HG03196 (cell line): ENCODE data around the gene ESRRA.
A peak's percentile ranks its signal among the peaks of the same experiment; 100 is the strongest.
"Not testable (repeated sequence)": the region's sequence is repeated elsewhere in the genome, so short reads cannot be mapped to it uniquely, and the experiment has no call there.

Source experiments
- ATAC-seq: cut with Tn5 transposase; IDR thresholded peaks from one replicate; pipeline ENCODE4 v1.9.1; 2021; ENCODE audit not compliant: unreplicated experiment

Gene ESRRA

DNA sequence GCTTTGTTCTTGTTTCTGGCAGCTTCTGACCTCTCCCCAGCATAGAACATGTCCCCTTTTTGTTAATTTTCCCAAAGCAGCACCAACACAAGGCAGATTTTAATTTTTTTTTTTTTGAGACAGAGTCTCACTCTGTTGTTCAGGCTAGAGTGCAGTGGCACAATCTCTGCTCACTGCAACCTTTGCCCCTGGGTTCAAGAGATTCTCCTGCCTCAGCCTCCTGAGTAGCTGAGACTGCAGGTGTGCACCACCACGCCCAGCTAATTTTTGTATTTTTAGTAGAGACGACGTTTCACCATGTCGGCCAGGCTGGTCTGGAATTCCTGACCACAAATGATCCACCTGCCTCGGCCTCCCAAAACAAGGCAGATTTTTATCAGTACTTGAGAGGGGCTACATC lies 2.5 kb downstream of the ESRRA start:
- not testable (repeated sequence) for ATAC-seq

DNA sequence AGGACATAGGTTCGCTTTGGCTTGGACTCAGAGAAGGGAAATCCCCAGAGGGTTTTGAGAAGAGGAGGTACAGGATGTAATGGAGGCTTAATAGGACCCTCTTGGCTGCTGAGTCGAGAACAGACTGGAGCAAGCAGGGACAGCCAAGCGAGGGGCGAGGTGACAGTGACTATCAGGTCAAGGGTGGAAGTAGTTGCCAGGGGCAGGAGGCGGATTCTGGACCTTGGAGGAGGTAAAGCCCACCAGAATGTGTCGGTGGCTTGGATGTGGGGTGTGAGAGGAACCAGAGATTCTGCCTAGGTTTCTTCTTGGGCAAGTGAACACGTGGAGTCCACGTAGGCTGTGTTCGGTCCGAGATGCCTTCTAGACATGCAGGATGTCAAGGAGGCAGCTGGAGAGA lies 7.6 kb downstream of the ESRRA start:
- ATAC-seq = no peak

DNA sequence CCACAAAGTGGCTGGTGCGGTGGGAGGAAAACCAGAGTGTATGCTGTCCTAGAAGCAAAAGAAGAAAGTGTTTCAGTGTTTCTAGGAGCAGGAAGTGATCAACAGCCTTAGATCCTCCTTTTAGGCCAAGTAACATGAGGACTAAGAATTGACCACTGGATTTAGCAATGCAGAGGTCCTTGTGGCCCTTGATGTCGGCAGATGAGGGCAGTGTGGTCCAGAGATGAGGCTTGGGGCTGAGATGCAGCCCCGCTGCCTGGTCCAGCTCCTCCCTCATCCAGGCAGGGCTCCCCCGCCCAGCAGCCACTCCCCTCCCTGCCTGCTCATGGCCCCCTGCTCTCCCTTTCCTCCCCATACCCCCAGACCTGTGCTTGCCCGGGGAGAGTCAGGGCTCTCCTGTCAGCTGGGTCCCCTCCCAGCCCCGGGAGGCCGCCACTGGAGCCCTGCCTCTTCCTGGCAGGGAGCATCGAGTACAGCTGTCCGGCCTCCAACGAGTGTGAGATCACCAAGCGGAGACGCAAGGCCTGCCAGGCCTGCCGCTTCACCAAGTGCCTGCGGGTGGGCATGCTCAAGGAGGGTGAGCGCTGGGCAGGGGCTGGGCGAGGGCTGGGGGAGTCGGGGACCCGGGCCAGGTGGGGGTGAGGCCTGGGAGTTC lies 8.3 kb downstream of the ESRRA start:
- ATAC-seq = no peak

DNA sequence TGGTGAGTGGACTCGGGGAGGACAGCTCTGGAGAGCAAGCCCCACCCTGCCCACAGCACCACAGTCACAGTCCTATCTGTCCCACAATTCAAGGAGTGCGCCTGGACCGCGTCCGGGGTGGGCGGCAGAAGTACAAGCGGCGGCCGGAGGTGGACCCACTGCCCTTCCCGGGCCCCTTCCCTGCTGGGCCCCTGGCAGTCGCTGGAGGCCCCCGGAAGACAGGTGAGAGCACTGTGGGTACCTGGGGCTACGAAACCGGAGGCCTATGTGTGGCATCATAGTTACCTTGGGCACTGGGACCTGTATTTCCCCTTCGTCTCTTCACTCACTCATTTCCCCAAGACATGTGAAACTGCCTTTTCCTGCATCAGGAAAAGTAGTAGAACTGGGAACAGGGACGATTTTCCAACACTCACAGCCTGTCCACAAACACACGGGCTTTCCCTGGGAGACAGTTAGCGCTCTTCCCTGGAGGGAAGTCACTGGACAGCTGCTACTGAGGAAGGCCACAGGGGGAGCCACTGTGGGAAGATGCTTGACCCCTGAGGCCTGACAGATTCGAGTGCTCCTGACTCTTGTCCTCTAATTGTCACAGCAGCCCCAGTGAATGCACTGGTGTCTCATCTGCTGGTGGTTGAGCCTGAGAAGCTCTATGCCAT lies 9.0 kb downstream of the ESRRA start:
- ATAC-seq = no peak

DNA sequence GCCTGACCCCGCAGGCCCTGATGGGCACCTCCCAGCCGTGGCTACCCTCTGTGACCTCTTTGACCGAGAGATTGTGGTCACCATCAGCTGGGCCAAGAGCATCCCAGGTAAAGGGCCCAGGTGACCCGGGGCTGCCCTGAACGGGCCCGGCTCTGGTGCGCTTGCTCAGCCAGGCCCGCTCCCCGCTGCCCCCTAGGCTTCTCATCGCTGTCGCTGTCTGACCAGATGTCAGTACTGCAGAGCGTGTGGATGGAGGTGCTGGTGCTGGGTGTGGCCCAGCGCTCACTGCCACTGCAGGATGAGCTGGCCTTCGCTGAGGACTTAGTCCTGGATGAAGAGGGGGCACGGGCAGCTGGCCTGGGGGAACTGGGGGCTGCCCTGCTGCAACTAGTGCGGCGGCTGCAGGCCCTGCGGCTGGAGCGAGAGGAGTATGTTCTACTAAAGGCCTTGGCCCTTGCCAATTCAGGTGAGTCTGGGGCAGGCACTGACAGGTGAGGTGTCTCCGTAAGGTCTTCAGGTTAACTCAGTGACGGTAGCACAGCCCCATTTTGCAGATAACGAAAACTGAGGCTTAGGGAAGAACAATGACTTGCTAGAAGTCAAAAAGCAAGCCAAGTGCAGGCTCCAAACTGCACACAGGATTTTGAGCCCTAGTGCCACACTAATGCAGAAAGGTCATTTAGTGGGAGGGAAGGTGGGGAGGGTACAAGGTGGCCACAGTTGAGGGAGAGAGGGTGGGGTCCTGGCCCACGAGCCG lies 9.7 kb downstream of the ESRRA start:
- ATAC-seq = no peak

DNA sequence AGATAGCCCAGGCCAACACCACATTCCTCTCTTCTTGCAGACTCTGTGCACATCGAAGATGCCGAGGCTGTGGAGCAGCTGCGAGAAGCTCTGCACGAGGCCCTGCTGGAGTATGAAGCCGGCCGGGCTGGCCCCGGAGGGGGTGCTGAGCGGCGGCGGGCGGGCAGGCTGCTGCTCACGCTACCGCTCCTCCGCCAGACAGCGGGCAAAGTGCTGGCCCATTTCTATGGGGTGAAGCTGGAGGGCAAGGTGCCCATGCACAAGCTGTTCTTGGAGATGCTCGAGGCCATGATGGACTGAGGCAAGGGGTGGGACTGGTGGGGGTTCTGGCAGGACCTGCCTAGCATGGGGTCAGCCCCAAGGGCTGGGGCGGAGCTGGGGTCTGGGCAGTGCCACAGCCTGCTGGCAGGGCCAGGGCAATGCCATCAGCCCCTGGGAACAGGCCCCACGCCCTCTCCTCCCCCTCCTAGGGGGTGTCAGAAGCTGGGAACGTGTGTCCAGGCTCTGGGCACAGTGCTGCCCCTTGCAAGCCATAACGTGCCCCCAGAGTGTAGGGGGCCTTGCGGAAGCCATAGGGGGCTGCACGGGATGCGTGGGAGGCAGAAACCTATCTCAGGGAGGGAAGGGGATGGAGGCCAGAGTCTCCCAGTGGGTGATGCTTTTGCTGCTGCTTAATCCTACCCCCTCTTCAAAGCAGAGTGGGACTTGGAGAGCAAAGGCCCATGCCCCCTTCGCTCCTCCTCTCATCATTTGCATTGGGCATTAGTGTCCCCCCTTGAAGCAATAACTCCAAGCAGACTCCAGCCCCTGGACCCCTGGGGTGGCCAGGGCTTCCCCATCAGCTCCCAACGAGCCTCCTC lies 10.6 kb downstream of the ESRRA start:
- not testable (repeated sequence) for ATAC-seq

DNA sequence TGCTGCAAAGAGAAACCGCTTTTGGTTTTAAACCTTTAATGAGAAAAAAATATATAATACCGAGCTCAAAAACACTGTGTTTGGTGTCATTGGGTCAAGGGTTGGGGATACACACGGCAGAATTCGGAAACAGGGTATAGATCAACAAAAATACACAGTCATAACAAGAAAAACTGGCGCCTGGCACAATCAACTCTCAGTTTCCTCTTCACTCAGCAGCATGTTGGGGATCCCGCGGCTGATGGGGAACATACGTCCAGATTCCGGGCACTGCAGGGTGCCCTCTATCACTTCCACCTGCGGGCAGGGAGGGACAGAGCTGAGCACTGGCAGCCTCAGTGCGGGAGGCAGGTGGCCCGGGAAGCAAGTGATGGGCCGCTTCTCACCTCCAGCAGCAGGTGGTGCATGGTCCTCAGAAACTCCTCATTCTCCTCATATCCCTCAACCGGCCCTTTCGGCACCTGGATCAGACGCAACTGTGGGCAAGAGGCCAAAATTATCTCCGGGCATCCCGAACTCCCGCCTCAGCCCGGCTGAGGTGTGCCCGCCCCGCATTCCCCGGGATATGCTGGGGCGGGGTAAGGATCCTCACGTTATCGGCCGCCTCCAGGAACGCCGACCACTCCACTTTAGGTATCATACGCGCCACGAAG lies 11.5 kb downstream of the ESRRA start:
- no peak for ATAC-seq

DNA sequence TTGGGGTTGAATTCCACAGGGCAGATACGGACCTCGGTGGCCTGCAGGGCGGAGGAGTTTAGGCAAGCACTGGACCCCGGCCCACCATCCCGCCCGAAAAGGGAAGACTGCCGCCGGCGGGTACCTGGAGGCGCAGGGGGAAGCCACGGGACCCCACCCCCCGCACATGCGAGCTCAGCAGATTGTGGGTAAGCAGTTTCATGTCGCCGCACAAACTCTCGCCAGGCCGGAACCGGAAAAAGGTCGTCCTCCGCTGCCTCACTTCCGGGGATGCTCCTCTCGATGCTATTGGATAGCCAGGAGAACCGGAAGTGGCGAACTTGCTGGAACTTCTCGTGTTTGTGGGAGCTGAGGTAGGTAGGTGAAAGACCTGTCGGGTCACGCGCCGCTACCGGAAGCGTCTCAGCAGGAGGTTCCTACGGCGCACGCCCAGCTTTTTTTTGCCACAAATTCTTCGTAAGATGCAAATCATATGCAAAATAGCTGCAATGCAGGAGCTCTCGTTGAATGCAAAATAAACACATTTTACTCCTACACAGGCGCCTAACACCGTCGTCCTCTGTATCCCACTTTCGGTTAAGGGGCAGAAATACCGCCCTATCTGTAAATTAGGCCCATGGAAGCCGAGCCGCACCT lies 12.1 kb downstream of the ESRRA start, which contains the start of gene TRMT112:
TSS of gene TRMT112 (minus strand) at position 235 of the 636 bp plus-strand sequence. CDS start at position 202, 33 bp downstream.
- ATAC-seq = peak; percentile 47

DNA sequence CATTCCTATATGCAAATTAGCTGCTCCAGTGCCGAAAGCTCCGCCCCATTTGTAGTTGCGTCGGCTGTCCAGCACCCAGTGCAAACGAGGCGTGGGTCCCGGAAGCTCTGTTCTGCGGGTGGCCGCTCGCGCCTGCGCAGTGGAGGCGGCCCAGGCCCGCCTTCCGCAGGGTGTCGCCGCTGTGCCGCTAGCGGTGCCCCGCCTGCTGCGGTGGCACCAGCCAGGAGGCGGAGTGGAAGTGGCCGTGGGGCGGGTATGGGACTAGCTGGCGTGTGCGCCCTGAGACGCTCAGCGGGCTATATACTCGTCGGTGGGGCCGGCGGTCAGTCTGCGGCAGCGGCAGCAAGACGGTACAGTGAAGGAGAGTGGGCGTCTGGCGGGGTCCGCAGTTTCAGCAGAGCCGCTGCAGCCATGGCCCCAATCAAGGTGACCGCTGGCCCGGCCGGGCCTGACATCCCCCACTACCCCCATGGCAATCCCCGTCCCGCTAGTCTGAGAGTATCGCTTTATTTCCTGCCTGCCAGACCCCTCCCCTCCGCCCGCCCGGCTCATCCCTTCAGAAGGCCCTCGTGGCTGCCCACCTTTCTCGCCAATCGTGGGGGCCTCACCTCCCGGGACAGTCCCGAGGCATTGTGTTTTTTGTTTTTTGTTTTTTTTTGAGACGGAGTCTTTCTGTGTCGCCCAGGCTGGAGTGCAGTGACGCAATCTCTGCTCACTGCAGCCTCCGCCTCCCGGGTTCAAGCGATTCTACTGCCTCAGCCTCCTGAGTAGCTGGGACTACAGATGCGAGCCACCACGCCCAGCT lies 12.8 kb downstream of the ESRRA start, which contains the start of gene PRDX5:
TSS of gene PRDX5 (plus strand) at position 161 of the 805 bp plus-strand sequence. CDS start at position 256, 95 bp downstream.
- peak; percentile 74 for ATAC-seq

DNA sequence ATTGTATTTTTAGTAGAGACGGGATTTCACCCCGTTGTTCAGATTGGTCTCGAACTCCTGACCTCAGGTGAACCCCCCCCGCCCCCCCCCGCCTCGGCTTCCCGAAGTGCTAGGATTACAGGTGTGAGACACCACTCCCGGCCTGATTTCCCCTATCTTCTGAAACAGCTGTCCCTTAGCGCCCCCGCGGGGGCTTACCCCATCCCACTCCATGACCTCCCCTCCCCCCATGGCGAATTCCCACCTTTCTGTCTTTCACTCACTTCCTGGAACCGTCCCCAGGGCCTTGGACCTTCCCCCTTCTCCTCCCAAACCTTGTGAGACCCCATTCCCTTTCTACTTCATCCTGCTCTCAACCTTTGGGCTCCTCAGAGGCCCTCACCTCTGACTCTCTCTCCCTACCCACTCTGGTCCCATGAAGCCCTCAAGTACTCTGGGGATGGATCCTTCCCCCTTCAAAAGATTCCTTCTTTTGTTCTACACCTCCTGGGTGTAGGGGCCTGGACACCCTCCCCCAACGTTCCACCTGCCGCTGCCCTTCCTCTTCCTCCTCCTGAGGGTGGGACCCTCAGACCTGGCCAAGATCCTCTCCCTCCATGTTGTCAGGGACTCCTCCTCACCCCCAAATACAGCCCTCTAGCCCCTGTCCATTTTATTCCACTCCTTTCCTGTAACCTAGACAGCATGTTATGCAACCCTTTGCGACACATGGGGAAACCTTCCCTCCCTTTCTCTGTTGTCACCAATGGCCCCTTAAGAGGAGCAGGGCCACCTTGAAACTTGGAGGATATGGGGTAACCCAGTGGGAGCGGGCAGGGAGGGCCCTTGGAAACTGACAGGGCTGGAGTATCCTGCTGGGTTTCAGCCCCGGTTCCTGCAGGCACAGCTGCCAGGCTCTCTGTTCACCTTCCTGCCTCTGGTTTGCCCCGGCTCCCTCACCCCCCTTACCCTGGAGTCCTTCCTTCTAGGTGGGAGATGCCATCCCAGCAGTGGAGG lies 13.7 kb downstream of the ESRRA start:
- ATAC-seq = no peak

DNA sequence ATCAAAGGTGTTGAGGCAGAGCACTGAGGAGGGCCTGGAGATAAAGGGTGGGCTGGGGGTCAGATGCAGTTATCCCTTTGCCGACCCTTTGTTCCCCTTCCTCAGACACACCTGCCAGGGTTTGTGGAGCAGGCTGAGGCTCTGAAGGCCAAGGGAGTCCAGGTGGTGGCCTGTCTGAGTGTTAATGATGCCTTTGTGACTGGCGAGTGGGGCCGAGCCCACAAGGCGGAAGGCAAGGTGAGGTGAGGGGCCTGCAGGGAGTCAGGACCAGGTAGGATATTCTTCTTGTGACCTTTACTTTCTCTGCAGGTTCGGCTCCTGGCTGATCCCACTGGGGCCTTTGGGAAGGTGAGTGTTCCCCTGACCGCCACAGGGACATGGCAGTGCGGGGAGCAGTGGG lies 15.2 kb downstream of the ESRRA start:
- no peak for ATAC-seq

DNA sequence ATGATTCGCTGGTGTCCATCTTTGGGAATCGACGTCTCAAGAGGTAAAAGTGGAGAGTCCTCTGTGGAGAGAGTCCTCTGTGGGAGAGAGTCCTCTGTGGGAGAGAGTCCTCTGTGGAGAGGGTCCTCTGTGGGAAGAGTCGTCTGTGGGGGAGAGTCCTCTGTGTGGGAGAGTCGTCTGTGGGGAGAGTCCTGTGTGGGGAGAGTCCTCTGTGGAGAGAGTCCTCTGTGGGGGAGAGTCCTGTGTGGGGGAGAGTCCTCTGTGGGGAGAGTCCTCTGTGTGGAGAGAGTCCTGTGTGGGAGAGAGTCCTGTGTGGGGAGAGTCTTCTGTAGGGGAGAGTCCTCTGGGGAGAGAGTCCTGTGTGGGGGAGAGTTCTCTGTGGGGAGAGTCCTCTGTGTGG lies 15.7 kb downstream of the ESRRA start:
- no peak for ATAC-seq

DNA sequence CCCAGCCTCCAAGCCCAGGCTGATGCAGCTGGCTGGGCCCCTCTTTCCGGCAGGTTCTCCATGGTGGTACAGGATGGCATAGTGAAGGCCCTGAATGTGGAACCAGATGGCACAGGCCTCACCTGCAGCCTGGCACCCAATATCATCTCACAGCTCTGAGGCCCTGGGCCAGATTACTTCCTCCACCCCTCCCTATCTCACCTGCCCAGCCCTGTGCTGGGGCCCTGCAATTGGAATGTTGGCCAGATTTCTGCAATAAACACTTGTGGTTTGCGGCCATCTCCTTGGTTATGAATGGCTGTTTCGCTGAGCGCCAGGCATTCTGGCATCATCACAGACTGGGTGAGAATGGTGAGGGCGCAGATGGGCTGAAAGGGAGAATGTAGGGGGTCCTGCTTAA lies 16.2 kb downstream of the ESRRA start:
- ATAC-seq = no peak

DNA sequence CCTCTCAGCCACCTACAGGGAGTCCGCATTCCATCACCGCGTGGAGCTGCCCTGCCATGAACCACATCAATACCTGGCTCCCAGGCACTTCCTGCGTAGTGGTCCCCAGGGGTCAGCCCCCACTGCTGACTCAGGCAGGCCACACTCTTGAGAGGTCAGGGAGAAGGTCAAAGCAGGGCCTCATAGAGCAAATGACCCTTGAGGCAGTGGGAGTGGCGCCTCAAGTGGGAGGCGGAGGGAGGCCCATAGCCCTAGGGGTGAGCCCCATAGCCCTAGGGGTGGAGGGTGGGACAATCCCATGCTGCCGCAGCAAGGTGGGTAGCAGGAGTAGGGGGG lies 17.6 kb downstream of the ESRRA start:
- ATAC-seq = no peak

DNA sequence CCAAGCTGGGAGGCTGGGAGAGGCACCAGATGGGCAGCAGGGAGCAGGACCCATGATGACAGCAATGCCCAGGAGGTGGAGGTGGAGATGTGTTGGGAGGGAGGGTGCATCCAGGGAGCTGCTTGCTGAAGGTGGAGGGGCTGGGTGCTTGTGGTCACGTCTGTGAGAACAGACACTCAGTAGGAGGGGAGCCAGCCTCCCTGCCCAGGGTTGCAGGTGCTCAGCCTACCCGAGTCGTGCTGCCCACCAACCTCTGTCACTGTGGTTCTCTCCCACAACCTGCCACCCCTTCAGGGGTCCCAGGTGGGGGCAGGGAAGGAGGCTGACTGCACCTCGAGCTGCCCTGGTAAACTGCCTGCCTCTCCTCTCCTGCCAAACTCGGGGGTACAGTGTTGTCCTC lies 18.0 kb downstream of the ESRRA start:
- no peak for ATAC-seq

DNA sequence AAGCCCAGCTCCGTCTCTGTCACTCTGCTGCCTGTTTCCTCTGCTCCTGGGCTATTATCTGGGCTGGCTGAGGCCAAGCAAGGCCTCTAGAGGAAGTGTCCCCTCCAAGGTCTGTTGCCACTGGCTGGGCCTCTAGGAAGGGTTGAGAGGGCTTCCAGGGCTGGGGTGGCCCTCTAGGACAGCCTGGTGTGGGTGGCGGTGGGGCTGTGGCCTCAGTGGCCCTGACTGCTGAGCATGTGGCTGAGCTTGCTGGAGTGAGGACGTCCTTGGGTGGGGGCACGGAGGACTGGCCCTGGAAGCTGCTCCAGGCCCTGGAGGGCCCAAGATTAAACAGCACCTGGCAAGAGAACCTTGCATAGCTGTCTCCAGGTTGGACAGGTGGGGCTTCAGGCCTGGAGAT lies 18.7 kb downstream of the ESRRA start:
- ATAC-seq = not testable (repeated sequence)

DNA sequence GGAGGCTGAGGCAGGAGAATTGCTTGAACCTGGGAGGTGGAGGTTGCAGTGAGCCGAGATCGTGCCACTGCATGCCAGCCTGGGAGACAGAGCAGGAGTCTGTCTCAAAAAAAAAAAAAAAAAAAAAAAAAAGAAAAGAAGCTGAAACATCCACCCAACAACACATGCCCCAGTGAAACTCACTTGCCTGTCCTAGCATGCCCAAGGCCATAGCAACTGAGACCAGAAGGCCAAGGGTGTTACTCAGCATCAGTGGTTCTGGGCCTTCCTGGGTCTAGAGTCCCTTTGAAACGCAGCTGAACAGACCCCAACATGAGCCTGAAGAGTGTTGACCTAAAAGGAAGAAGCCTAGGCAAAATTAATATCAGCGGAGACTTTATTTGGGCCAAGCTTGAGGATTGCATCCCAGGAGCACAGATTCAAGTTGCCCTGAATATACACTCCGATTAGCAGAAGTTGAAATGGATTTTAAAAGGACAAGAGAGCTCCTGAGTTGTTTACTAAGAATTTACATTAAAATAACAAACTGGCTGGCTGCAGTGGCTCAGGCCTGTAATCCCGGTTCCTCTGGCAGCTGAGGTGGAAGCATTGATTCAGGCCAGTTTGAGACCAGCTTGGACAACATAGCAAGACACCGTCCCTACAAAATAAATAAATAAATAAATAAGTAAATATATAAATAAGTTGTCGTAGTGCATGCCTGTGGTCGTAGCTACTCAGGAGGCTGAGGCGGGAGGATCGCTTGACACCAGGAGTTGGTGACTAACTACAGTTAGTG lies 19.6 kb downstream of the ESRRA start:
- no peak for ATAC-seq
